Measurements from ENCODE around the gene MANF. TPM values are rescaled to one million over a fixed set of nuclear protein-coding genes. Genes with fewer than 3 reads are reported as not detected.

The MANF gene
- total RNA-seq, 1 donor from 2014 or later, result 125 TPM

DNA sequence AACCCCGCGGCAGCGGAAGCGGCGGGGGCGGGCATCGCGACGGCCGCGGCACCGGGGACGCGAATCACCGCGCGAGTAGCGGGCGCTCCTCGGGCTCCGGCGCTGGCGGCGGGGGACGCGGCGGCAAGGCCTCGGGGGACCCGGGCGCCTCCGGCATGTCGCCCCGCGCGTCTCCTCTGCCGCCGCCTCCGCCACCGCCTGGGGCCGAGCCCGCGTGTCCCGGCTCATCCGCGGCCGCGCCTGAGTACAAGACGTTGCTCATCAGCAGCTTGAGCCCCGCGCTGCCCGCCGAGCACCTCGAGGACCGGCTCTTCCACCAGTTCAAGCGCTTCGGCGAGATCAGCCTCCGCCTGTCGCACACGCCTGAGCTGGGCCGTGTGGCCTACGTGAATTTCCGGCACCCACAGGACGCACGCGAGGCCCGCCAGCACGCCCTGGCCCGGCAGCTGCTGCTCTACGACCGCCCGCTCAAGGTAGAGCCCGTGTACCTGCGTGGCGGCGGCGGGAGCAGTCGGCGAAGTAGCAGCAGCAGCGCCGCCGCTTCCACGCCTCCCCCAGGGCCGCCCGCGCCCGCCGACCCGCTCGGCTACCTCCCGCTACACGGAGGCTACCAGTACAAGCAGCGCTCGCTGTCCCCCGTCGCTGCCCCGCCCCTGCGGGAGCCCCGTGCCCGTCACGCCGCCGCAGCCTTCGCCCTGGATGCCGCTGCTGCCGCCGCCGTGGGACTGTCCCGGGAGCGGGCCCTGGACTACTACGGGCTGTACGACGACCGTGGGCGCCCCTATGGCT, 6.7 kb downstream of the MANF start:
- Mint-ChIP-seq H3K27me3 (ENCODE audit: low read depth, unreplicated experiment) (no peaks in the 10 kb centered on the region), H3K4me3 (ENCODE audit: unreplicated experiment) (peak overlapping the region; percentile 81), H3K27ac (ENCODE audit: unreplicated experiment) (no peak overlapping the region), H3K9me3 (ENCODE audit: unreplicated experiment) (peaks cover 6% of the 10 kb centered on the region), H3K4me1 (ENCODE audit: low read depth, unreplicated experiment) (peaks cover 33% of the 10 kb centered on the region), H3K36me3 (ENCODE audit: low read depth, unreplicated experiment) (peaks cover 35% of the 10 kb centered on the region)
- H3K9ac ChIP-seq (ENCODE audit: low read length), result peak overlapping the region; percentile 87
- H3K27me3 ChIP-seq (ENCODE audit: insufficient read depth, low read length), result no peaks in the 10 kb centered on the region
- H3K4me1 ChIP-seq (ENCODE audit: insufficient read depth, low read length), result peaks cover 46% of the 10 kb centered on the region
- peak overlapping the region; percentile 12 for H2AFZ ChIP-seq (ENCODE audit: low read depth, low read length)
- H3K4me2 ChIP-seq (ENCODE audit: low read length), result peak overlapping the region; percentile 87
- H3K79me2 ChIP-seq (ENCODE audit: insufficient read depth, low read length), result peaks cover 86% of the 10 kb centered on the region
- peak; percentile 38 for DNase-seq (ENCODE audit: low read depth)
- peaks cover 85% of the 10 kb centered on the region for H4K20me1 ChIP-seq (ENCODE audit: insufficient read depth, low read length)
- peak overlapping the region; percentile 63 for H3K4me3 ChIP-seq (ENCODE audit: insufficient read depth, low read depth, low read length)
- peak overlapping the region; percentile 82 for H3K27ac ChIP-seq (ENCODE audit: low read depth, low read length)
- H3K9me3 ChIP-seq (ENCODE audit: insufficient read depth, low read depth, low read length), result peaks cover 3% of the 10 kb centered on the region
- TF ChIP-seq, protein P1, sequence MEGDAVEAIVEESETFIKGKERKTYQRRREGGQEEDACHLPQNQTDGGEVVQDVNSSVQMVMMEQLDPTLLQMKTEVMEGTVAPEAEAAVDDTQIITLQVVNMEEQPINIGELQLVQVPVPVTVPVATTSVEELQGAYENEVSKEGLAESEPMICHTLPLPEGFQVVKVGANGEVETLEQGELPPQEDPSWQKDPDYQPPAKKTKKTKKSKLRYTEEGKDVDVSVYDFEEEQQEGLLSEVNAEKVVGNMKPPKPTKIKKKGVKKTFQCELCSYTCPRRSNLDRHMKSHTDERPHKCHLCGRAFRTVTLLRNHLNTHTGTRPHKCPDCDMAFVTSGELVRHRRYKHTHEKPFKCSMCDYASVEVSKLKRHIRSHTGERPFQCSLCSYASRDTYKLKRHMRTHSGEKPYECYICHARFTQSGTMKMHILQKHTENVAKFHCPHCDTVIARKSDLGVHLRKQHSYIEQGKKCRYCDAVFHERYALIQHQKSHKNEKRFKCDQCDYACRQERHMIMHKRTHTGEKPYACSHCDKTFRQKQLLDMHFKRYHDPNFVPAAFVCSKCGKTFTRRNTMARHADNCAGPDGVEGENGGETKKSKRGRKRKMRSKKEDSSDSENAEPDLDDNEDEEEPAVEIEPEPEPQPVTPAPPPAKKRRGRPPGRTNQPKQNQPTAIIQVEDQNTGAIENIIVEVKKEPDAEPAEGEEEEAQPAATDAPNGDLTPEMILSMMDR (IDR thresholded peaks at IDR 0.05; ENCODE audit: insufficient read depth, low read depth, low read length), result no peak
- TF ChIP-seq EZH2 (IDR thresholded peaks at IDR 0.05; ENCODE audit: insufficient read depth, low read length), result no peak
- H3K36me3 ChIP-seq (ENCODE audit: insufficient read depth, low read length), result peaks cover 46% of the 10 kb centered on the region
- FAIRE-seq, result no peak

DNA sequence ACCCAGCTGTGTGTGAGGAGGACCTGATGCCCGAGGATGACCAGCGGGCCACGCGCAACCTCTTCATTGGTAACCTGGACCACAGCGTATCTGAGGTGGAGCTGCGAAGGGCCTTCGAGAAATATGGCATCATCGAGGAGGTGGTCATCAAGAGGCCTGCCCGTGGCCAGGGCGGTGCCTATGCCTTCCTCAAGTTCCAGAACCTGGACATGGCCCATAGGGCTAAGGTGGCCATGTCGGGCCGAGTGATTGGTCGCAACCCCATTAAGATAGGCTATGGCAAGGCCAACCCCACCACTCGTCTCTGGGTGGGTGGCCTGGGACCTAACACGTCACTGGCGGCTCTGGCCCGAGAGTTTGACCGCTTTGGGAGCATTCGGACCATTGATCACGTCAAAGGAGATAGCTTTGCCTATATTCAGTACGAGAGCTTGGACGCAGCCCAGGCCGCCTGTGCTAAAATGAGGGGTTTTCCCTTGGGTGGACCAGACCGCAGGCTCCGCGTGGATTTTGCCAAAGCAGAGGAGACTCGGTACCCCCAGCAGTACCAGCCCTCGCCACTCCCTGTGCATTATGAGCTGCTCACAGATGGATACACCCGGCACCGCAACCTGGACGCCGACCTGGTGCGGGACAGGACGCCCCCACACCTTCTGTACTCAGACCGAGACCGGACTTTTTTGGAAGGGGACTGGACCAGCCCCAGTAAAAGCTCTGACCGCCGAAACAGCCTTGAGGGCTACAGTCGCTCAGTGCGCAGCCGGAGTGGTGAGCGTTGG, 7.5 kb downstream of the MANF start:
- H3K79me2 ChIP-seq (ENCODE audit: insufficient read depth, low read length), result peaks cover 86% of the 10 kb centered on the region
- peaks cover 87% of the 10 kb centered on the region for H4K20me1 ChIP-seq (ENCODE audit: insufficient read depth, low read length)
- peaks cover 3% of the 10 kb centered on the region for H3K9me3 ChIP-seq (ENCODE audit: insufficient read depth, low read depth, low read length)
- H3K36me3 ChIP-seq (ENCODE audit: insufficient read depth, low read length), result peaks cover 49% of the 10 kb centered on the region
- H3K4me1 ChIP-seq (ENCODE audit: insufficient read depth, low read length), result peaks cover 39% of the 10 kb centered on the region
- no peak for DNase-seq (ENCODE audit: low read depth)
- H3K4me2 ChIP-seq (ENCODE audit: low read length), result peak overlapping the region; percentile 87
- Mint-ChIP-seq H3K36me3 (ENCODE audit: low read depth, unreplicated experiment) (peaks cover 35% of the 10 kb centered on the region), H3K27me3 (ENCODE audit: low read depth, unreplicated experiment) (no peaks in the 10 kb centered on the region), H3K27ac (ENCODE audit: unreplicated experiment) (peak overlapping the region; percentile 58), H3K9me3 (ENCODE audit: unreplicated experiment) (peaks cover 6% of the 10 kb centered on the region), H3K4me1 (ENCODE audit: low read depth, unreplicated experiment) (peaks cover 31% of the 10 kb centered on the region), H3K4me3 (ENCODE audit: unreplicated experiment) (peak overlapping the region; percentile 77)
- H3K27me3 ChIP-seq (ENCODE audit: insufficient read depth, low read length), result no peaks in the 10 kb centered on the region
- no peak overlapping the region for H2AFZ ChIP-seq (ENCODE audit: low read depth, low read length)
- H3K9ac ChIP-seq (ENCODE audit: low read length), result peak overlapping the region; percentile 87
- TF ChIP-seq, protein P1 (IDR thresholded peaks at IDR 0.05; ENCODE audit: insufficient read depth, low read depth, low read length), result no peak
- TF ChIP-seq EZH2 (IDR thresholded peaks at IDR 0.05; ENCODE audit: insufficient read depth, low read length), result no peak
- H3K27ac ChIP-seq (ENCODE audit: low read depth, low read length), result peak overlapping the region; percentile 82
- H3K4me3 ChIP-seq (ENCODE audit: insufficient read depth, low read depth, low read length), result peak overlapping the region; percentile 63
- FAIRE-seq, result no peak

All from astrocyte (in vitro differentiated cells and primary cell).